ENCODE results near the gene BCAS3.

Gene BCAS3

DNA sequence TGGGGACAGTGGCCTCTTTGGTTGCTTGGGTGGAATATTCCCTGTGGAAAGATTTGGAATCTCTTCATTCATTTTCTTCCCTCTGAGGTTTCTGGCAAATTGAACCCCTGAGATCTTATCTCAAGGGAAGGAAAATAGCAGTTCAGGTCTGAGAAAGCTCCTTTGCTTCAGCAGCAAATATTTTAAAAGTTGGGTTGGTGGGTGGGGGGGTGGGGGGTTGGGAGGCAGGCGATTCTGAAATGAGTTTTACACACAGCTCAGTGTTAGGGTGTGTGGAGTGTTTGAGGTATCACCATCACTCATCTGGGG lies 728.8 kb downstream of the BCAS3 start:
- CTCF ChIA-PET, result no interaction called here
- WGBS (ENCODE audit: insufficient coverage), result no CpG with 5 or more reads among the region's 1 CpG

DNA sequence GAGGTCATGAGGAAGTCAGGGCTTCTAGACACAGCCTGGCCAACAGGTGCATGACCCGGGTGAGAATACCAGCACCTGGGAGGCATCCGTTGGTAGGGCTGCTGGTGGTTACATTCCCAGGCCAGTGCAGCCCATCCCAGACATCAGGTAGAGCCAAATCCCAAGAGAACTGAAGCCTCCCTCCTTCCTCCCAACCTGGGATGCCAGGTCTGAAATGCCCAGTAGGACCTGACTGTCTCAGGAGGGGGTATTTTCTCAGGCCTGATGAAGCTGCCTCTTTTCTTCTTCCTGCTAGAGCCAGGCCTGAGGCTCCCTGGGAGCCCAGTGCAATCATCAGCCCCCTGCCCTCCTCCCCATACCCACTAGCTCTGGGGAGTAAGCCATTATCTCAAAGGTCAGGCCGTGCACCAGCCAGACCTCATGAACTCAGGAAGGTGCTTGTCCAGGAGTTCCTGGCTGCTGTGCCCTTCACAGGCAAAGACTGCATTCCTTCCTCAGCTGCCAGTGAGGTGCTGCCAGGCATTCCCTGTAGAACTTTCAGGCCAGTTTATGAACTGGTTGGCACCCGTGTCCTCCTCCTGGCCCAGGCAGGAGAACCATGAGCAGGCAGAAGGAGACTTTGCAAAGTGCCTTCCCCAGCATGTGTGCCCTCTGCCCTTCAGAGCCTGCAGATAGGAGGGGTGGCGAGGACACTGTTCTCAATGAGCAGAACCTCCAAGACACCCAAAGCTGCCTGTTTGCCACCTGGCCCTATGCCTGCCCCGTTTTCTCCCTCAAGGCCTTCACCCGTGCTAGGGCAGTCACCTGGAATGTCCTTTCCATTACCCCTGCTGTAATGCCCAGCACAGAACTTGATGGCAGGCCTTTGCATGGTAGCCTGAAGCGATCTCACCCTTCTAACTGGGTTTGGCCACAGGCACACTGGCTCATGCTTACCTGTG lies 729.6 kb downstream of the BCAS3 start:
- Histone ChIP-seq H3K9me3 (ENCODE audit: control extremely low read depth in 1 of 5, control insufficient read depth in 4 of 5, insufficient read depth in 2 of 5, low read depth in 1 of 5, low read length in 4 of 5) (no peaks in the 10 kb centered on the region), H3K4me3 (ENCODE audit: control insufficient read depth in 1 of 7, extremely low read depth in 1 of 7, insufficient read depth in 4 of 7, low read depth in 2 of 7, low read length in 6 of 7) (no peak overlapping the region), H3K4me1 (ENCODE audit: control extremely low read depth in 1 of 4, control insufficient read depth in 4 of 4, insufficient read depth in 4 of 4, low read length in 3 of 4) (peaks cover 4 to 64% (median 54%) of the 10 kb centered on the region in 4 experiments), H3K27me3 (replicated peaks in 2 of 5; ENCODE audit: control insufficient read depth in 4 of 5, insufficient read depth in 5 of 5, low read length in 4 of 5) (peaks cover 0 to 99% (median 68%) of the 10 kb centered on the region in 5 experiments), H3K27ac (ENCODE audit: insufficient read depth in 1 of 2, low read depth in 1 of 2, low read length in 2 of 2, poor library complexity in 1 of 2, severe bottlenecking in 2 of 2) (no peak overlapping the region), H3K36me3 (ENCODE audit: control insufficient read depth in 4 of 4, insufficient read depth in 4 of 4, low read length in 3 of 4) (no peaks in the 10 kb centered on the region)
- DNase-seq, result no peak
- ChIA-PET POLR2A (no interaction called here), CTCF (interaction anchor here (1.0 to 2.4 kb wide), 2 partner anchors 176 to 436 kb away, joined by 3 to 7 read pairs; no protein-coding TSS in a partner anchor)
- WGBS (ENCODE audit: insufficient coverage), result 46% methylated on average over 7 of the region's 8 CpGs

More for the DNA sequence above, 728.8 kb downstream of the BCAS3 start:
- no peak overlapping the region for H3K4me3 ChIP-seq (ENCODE audit: control insufficient read depth in 1 of 7, extremely low read depth in 1 of 7, insufficient read depth in 4 of 7, low read depth in 2 of 7, low read length in 6 of 7)
- H3K9me3 ChIP-seq (ENCODE audit: control extremely low read depth in 1 of 5, control insufficient read depth in 4 of 5, insufficient read depth in 2 of 5, low read depth in 1 of 5, low read length in 4 of 5), result no peaks in the 10 kb centered on the region
- peaks cover 4 to 57% (median 47%) of the 10 kb centered on the region in 4 experiments for H3K4me1 ChIP-seq (ENCODE audit: control extremely low read depth in 1 of 4, control insufficient read depth in 4 of 4, insufficient read depth in 4 of 4, low read length in 3 of 4)
- H3K36me3 ChIP-seq (ENCODE audit: control insufficient read depth in 4 of 4, insufficient read depth in 4 of 4, low read length in 3 of 4), result no peaks in the 10 kb centered on the region
- POLR2A ChIA-PET, result no interaction called here
- H3K27ac ChIP-seq (ENCODE audit: insufficient read depth in 1 of 2, low read depth in 1 of 2, low read length in 2 of 2, poor library complexity in 1 of 2, severe bottlenecking in 2 of 2), result no peak overlapping the region
- no peak for DNase-seq
- peaks cover 0 to 98% (median 71%) of the 10 kb centered on the region in 5 experiments for H3K27me3 ChIP-seq (replicated peaks in 2 of 5; ENCODE audit: control insufficient read depth in 4 of 5, insufficient read depth in 5 of 5, low read length in 4 of 5)

DNA sequence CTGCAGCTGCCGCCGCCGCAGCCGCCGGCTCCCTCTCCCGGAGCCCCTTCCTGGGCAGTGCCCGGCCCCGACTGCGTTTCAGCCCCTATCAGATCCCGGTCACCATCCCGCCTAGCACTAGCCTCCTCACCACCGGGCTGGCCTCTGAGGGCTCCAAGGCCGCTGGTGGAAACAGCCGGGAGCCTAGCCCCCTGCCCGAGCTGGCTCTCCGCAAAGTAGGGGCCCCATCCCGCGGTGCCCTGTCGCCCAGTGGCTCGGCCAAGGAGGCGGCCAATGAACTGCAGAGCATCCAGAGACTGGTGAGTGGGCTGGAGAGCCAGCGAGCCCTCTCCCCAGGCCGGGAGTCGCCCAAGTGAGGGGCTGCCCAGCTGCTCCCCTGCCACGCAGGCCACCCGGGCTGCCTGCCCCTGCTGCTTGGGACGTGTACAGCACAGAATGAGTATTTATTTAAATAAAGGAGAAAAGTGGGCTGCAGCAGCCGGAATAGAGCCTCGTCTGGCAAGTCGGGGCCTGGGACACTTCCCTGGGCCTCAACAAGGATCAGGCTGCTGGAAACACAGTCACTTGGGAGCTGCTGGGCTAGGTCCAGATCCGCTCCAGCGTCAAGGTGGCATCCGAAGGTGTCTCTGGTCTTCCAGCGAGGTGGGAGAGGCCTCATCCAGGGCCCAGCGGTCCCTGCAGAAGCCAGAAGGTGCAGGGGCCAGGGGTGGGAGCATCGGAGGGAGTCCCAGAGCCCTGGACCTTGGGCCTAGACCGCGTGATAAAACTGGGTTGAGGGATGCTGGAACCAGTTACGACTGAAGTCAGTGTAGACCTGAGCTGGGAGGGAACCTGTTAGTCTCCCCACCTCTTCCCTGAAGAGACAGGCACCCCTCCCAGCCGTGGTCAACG lies 730.7 kb downstream of the BCAS3 start:
- 13% methylated on average over 35 of the region's 41 CpGs for WGBS (ENCODE audit: insufficient coverage)
- ChIA-PET POLR2A (no interaction called here), CTCF (interaction anchor here (1.0 to 2.4 kb wide), 6 partner anchors 10 to 437 kb away, joined by 3 to 7 read pairs (median 4); no protein-coding TSS in a partner anchor)
- Histone ChIP-seq H3K27me3 (replicated peaks in 2 of 5; ENCODE audit: control insufficient read depth in 4 of 5, insufficient read depth in 5 of 5, low read length in 4 of 5) (peaks cover 0 to 98% (median 66%) of the 10 kb centered on the region in 5 experiments), H3K27ac (ENCODE audit: insufficient read depth in 1 of 2, low read depth in 1 of 2, low read length in 2 of 2, poor library complexity in 1 of 2, severe bottlenecking in 2 of 2) (no peak overlapping the region), H3K36me3 (ENCODE audit: control insufficient read depth in 4 of 4, insufficient read depth in 4 of 4, low read length in 3 of 4) (no peaks in the 10 kb centered on the region), H3K9me3 (ENCODE audit: control extremely low read depth in 1 of 5, control insufficient read depth in 4 of 5, insufficient read depth in 2 of 5, low read depth in 1 of 5, low read length in 4 of 5) (no peaks in the 10 kb centered on the region), H3K4me1 (ENCODE audit: control extremely low read depth in 1 of 4, control insufficient read depth in 4 of 4, insufficient read depth in 4 of 4, low read length in 3 of 4) (peaks cover 4 to 65% (median 57%) of the 10 kb centered on the region in 4 experiments), H3K4me3 (ENCODE audit: control insufficient read depth in 1 of 7, extremely low read depth in 1 of 7, insufficient read depth in 4 of 7, low read depth in 2 of 7, low read length in 6 of 7) (peak overlapping the region in 2 of 7 experiments; percentile 48 to 53)
- DNase-seq, result peak in 1 of 3 donors; percentile 16

DNA sequence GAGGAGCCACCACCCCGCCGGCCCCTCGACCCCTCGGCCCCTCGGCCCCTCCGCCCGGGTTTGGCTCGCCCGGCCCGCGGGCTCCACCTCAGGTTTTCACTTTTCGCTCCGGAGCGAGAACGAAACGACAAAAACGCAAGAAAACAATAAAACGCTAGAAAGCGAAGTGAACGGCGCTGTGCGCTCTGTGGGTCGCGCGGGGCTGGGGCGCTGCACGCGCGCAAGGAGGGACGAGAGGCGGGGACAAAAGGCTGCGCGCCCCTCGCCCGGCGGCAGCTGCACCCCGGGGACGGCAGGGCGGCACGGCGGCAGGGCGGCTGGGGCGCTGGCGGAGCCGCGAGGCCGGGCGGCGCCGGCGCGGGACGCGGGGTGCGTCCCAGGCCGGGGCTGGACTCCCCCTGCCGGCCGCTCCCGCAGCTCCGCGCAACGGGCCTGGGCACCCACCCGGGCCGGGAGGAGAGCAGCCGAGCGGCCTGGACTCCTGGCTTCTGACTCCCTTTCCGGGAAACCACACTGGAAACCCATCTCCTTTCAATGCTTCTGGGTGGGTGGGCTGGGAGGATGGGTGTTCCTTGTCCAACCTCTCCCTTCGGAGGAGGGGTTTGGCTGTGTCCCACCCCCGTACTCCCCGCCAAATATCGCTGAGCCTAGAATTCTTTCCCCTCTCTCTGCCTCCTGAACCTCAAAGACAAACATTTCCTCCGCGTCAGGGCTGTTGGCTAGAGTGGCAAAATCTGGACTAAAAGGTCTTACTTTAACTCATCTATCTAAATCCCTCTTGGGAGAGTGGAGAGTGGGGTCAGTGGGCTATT lies 731.9 kb downstream of the BCAS3 start:
- peak; percentile 51 to 71 (median 65) for DNase-seq
- WGBS (ENCODE audit: insufficient coverage), result under 1% methylated on average over 59 of the region's 73 CpGs
- ChIA-PET POLR2A (interaction anchor here (0.6 kb wide), 1 partner anchor 25 kb away, joined by 4 read pairs; no protein-coding TSS in a partner anchor), CTCF (interaction anchor here (0.8 to 2.5 kb wide), 8 partner anchors 11 to 869 kb away, joined by 3 to 8 read pairs (median 4); no protein-coding TSS in a partner anchor)
- Histone ChIP-seq H3K9me3 (ENCODE audit: control extremely low read depth in 1 of 5, control insufficient read depth in 4 of 5, insufficient read depth in 2 of 5, low read depth in 1 of 5, low read length in 4 of 5) (peaks cover 0 to 2% (median 0%) of the 10 kb centered on the region in 5 experiments), H3K4me3 (ENCODE audit: control insufficient read depth in 1 of 7, extremely low read depth in 1 of 7, insufficient read depth in 4 of 7, low read depth in 2 of 7, low read length in 6 of 7) (peak overlapping the region in 5 of 7 experiments; percentile 48 to 73 (median 53)), H3K27ac (ENCODE audit: insufficient read depth in 1 of 2, low read depth in 1 of 2, low read length in 2 of 2, poor library complexity in 1 of 2, severe bottlenecking in 2 of 2) (no peak overlapping the region), H3K27me3 (replicated peaks in 2 of 5; ENCODE audit: control insufficient read depth in 4 of 5, insufficient read depth in 5 of 5, low read length in 4 of 5) (peaks cover 0 to 96% (median 56%) of the 10 kb centered on the region in 5 experiments), H3K4me1 (ENCODE audit: control extremely low read depth in 1 of 4, control insufficient read depth in 4 of 4, insufficient read depth in 4 of 4, low read length in 3 of 4) (peaks cover 4 to 59% (median 48%) of the 10 kb centered on the region in 4 experiments), H3K36me3 (ENCODE audit: control insufficient read depth in 4 of 4, insufficient read depth in 4 of 4, low read length in 3 of 4) (no peaks in the 10 kb centered on the region)

DNA sequence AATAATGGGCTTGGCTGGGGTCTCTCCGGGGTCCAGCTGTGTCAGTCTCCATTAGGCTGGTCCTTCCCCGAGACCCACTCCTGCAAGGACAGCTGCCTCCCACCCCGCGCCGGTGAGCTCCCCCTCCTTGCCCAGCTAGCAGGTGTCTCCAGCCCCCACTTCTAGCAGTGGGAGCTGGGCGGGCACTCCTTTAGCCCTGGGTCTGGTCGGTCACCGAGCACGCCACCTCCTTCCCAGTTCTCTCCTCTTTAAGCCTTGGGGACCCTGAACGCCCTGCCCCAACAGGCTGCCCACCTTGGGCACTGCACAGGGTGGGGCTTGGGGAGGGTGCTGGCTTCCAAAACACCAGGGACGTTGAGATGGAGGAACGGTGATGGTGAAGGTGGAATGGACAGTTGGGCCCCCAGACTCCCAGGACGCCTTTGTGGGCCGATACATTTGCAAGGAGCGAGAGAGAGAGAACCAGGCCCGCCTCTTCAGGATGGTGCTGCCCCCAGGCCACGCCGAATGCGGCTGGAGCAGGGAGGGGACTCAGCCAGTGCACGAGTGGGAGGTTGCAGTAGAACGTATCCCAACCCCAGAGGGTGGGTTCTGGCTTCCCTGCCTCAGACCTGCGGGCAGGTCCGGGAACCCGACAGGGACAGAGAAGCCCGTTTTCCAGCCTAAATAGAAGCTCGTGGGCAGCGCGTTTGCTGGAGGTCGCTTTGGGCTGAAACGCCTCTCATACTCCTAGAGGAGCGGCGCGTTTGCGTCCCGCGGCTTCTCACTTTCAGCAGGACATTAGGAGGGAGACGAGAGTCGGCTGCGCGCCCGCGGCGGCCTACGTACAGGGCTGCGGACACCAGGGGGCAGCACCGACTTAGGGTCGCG lies 732.7 kb downstream of the BCAS3 start:
- Histone ChIP-seq H3K4me3 (ENCODE audit: control insufficient read depth in 1 of 7, extremely low read depth in 1 of 7, insufficient read depth in 4 of 7, low read depth in 2 of 7, low read length in 6 of 7) (peak overlapping the region in 4 of 7 experiments; percentile 38 to 76 (median 56)), H3K27me3 (replicated peaks in 2 of 5; ENCODE audit: control insufficient read depth in 4 of 5, insufficient read depth in 5 of 5, low read length in 4 of 5) (peaks cover 0 to 96% (median 56%) of the 10 kb centered on the region in 5 experiments), H3K4me1 (ENCODE audit: control extremely low read depth in 1 of 4, control insufficient read depth in 4 of 4, insufficient read depth in 4 of 4, low read length in 3 of 4) (peaks cover 4 to 50% (median 39%) of the 10 kb centered on the region in 4 experiments), H3K9me3 (ENCODE audit: control extremely low read depth in 1 of 5, control insufficient read depth in 4 of 5, insufficient read depth in 2 of 5, low read depth in 1 of 5, low read length in 4 of 5) (peaks cover 0 to 4% (median 0%) of the 10 kb centered on the region in 5 experiments), H3K36me3 (ENCODE audit: control insufficient read depth in 4 of 4, insufficient read depth in 4 of 4, low read length in 3 of 4) (no peaks in the 10 kb centered on the region), H3K27ac (ENCODE audit: insufficient read depth in 1 of 2, low read depth in 1 of 2, low read length in 2 of 2, poor library complexity in 1 of 2, severe bottlenecking in 2 of 2) (no peak overlapping the region)
- POLR2A ChIA-PET, result interaction anchor here (0.6 kb wide), 1 partner anchor 26 kb away, joined by 4 read pairs; no protein-coding TSS in a partner anchor
- DNase-seq, result peak in 2 of 3 donors; percentile 75 to 83
- WGBS (ENCODE audit: insufficient coverage), result 7% methylated on average over 45 of the region's 48 CpGs
- CTCF ChIA-PET, result interaction anchor here (0.8 to 3.4 kb wide), 5 partner anchors 7 to 870 kb away, joined by 3 to 11 read pairs (median 4); no protein-coding TSS in a partner anchor

Measured in common myeloid progenitor, CD34-positive (primary cell).